Gastrocnemius medialis (tissue), 4 donors: Measurements from ENCODE around the gene ZNF775. TPM values are rescaled to one million over a fixed set of nuclear protein-coding genes. Genes with fewer than 3 reads are reported as not detected.

Source experiments
- ATAC-seq, 2 donors: fragments of 150-250 bp; one replicate each; pipeline ENCODE4 v1.9.1; 2016
- DNase-seq, 2 donors: peaks; one replicate each; pipeline ENCODE4 v3.0.0-alpha.2; 2019
- H3K27ac ChIP-seq, 4 donors: fragments of 200-600 bp; sonication (generic); 1 replicate in 1 of 4; 2 replicates in 3 of 4; pipeline ENCODE4 v1.5.1; 2016 to 2018; ENCODE audit warnings: mild to moderate bottlenecking in 2 of 4, moderate library complexity in 1 of 4
- H3K27me3 ChIP-seq, 3 donors: fragments of 200-600 bp; sonication (generic) in 2 of 3; 1 replicate in 1 of 3; 2 replicates in 2 of 3; pipeline versions ENCODE4 v1.5.1 to v1.6.0; 2016 to 2019; ENCODE audit warnings: mild to moderate bottlenecking in 1 of 3, moderate library complexity in 1 of 3
- H3K36me3 ChIP-seq, 2 donors: fragments of 200-600 bp; sonication (generic) in 1 of 2; one replicate each; pipeline ENCODE4 v1.5.1; 2017 to 2018
- H3K4me1 ChIP-seq, 2 donors: fragments of 200-600 bp; sonication (generic) in 1 of 2; one replicate each; pipeline ENCODE4 v1.5.1; 2016 to 2017; ENCODE audit warnings: mild to moderate bottlenecking in 2 of 2
- H3K4me3 ChIP-seq, 4 donors: fragments of 200-600 bp; sonication (generic) in 3 of 4; 1 replicate in 1 of 4; 2 replicates in 3 of 4; pipeline ENCODE4 v1.5.1; 2016 to 2019; ENCODE audit warnings: mild to moderate bottlenecking in 2 of 4
- H3K9me3 ChIP-seq, 3 donors: fragments of 200-600 bp; sonication (generic) in 2 of 3; 1 replicate in 1 of 3; 2 replicates in 2 of 3; pipeline ENCODE4 v1.5.1; 2016 to 2019
- CTCF ChIP-seq, 5 experiments: fragments of 450-650 bp in 3 of 5; fragments of 200-600 bp in 2 of 5; sonication (generic) in 2 of 5; IDR thresholded peaks in 4 of 5; conservative IDR thresholded peaks in 1 of 5; 1 replicate in 4 of 5; 2 replicates in 1 of 5; pipeline ENCODE4 v1.5.1; 2016 to 2019; ENCODE audit warnings: antibody characterized with exemption in 5 of 5, mild to moderate bottlenecking in 3 of 5, moderate library complexity in 3 of 5
- POLR2A ChIP-seq, 2 donors: fragments of 450-650 bp; IDR thresholded peaks; one replicate each; pipeline ENCODE4 v1.6.1; 2017; ENCODE audit warnings: antibody characterized with exemption in 2 of 2, mild to moderate bottlenecking in 2 of 2, moderate library complexity in 2 of 2
- in situ Hi-C, 4 donors: fragments of 200-750 bp; cut with MboI; loops; one replicate each; pipeline versions ENCODE4 v1.15.0 to v1.8.0; 2017; ENCODE audit warnings: low sequenced_read_pairs in 4 of 4
- intact Hi-C: fragments of 100-400 bp; cut with DNase I; formaldehyde crosslinking; loops from one replicate; pipeline ENCODE4 v1.15.1; 2023; ENCODE audit warnings: low total_unique reads
- total RNA-seq, 4 donors: library from RNA; depleted of rRNA; stranded (reverse); fragments of >200 nt; gene quantifications; one replicate each; pipeline versions ENCODE4 v1.1.0 to v1.2.3, GENCODE V29; 2016

ZNF775 gene
- total RNA-seq, 4 donors from 2014 or later, result 3.1 to 7.5 (median 3.3) TPM

GRCh38 chr7:150446288-150446938 lies 67.3 kb downstream of the ZNF775 start:
- H3K27ac ChIP-seq, result peak overlapping the region in 2 of 4 donors; percentile 32 to 43
- in situ Hi-C loops, result loop anchor here in 2 of 4 donors (10.0 kb wide), 1 partner anchor 308 kb away; no protein-coding TSS in a partner anchor

More at GRCh38 chr7:150446288-150446938, 67.3 kb downstream of the ZNF775 start:
- Histone ChIP-seq H3K9me3 (no peaks in the 10 kb centered on the region), H3K36me3 (no peaks in the 10 kb centered on the region), H3K27me3 (peaks cover 0 to 12% (median 7%) of the 10 kb centered on the region in 3 donors), H3K4me3 (no peak overlapping the region), H3K4me1 (no peaks in the 10 kb centered on the region)
- intact Hi-C loops, result loop anchor here (5.0 kb wide), 1 partner anchor 311 kb away; no protein-coding TSS in a partner anchor
- TF ChIP-seq CTCF (IDR thresholded peaks at IDR 0.05 in 4 of 5, conservative IDR thresholded peaks at IDR 0.05 in 1 of 5) (no peak), POLR2A (IDR thresholded peaks at IDR 0.05) (no peak)
- ATAC-seq (no peak), DNase-seq (no peak)

Other genes with a start within 250 kb of the ZNF775 start
- 1 to 10 TPM in 3 of 4 donors, under 1 TPM in 1; 0.62 to 6.8 (median 1.9) TPM for gene LRRC61, start 56.0 kb upstream of the ZNF775 start, total RNA-seq
- 1 to 10 TPM in 2 of 4 donors, under 1 TPM in 1, not detected in 1; 0.27 to 2.7 (median 1.1) TPM for gene ACTR3C, start 55.8 kb upstream of the ZNF775 start, total RNA-seq
- 10 to 100 TPM in 1 of 4 donors, 1 to 10 TPM in 3; 4.7 to 14.3 (median 6.5) TPM for gene RARRES2, start 37.7 kb upstream of the ZNF775 start, total RNA-seq
- 100 to 1,000 TPM; 115 to 332 (median 159) TPM for gene REPIN1, start 10.5 kb upstream of the ZNF775 start, total RNA-seq
- gene GIMAP8, start 71.3 kb downstream of the ZNF775 start, total RNA-seq, result 10 to 100 TPM in 1 of 4 donors, 1 to 10 TPM in 3; 5.4 to 10.4 (median 7.1) TPM
- 1 to 10 TPM; 6.6 to 7.8 (median 7.0) TPM for gene GIMAP7, start 135.5 kb downstream of the ZNF775 start, total RNA-seq
- gene GIMAP4, start 188.1 kb downstream of the ZNF775 start, total RNA-seq, result 10 to 100 TPM; 11.9 to 16.9 (median 15.0) TPM